H4 (cell line): ENCODE data around the gene IL23R. TPM values are rescaled to one million over a fixed set of nuclear protein-coding genes. Genes with fewer than 3 reads are reported as not detected.
A peak's percentile ranks its signal among the peaks of the same experiment; 100 is the strongest.

Experiments used
- DNase-seq: peaks from one replicate; pipeline ENCODE4 v3.0.0-alpha.2; 2015; ENCODE audit warnings: low spot score
- total RNA-seq: library from RNA; depleted of rRNA; stranded (reverse); fragments of >200 nt; shearing (Covaris generic); gene quantifications from 2 replicates; pipeline ENCODE4 v1.2.3, GENCODE V29; 2014

IL23R gene
- total RNA-seq, 1 experiment from 2014 or later, result not detected

DNA sequence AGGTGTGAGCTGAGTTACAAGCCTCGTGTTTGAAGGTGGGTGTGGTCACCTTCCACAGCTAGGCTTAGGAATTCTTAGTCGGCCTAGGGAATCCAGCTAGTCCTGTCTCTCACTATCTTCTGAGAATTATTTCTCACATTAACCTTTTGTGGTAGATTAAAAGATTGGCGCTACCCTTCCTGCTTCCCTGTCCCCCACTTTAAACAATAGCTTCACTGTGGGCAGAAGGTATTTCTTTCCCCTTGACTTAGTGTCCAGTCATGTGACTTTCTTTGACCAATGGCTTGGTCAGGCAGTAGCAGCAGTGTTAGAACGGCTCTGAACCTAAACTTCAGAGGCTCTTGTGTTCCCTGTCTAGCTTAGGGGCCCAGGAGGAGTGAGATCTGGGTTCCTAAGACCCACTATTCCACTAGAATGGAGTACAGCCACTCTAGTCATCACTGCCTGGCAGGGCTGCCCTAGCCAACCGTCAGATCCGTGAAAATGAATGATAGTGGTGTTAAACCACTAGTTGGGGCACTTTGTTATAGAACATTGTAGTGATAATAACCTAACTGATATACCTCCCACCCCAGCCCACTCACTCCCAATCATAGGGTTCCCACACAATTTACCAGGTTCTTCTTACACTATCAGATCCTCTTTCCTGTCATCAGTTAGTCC lies 17.6 kb upstream of the IL23R start:
- no peak for DNase-seq

DNA sequence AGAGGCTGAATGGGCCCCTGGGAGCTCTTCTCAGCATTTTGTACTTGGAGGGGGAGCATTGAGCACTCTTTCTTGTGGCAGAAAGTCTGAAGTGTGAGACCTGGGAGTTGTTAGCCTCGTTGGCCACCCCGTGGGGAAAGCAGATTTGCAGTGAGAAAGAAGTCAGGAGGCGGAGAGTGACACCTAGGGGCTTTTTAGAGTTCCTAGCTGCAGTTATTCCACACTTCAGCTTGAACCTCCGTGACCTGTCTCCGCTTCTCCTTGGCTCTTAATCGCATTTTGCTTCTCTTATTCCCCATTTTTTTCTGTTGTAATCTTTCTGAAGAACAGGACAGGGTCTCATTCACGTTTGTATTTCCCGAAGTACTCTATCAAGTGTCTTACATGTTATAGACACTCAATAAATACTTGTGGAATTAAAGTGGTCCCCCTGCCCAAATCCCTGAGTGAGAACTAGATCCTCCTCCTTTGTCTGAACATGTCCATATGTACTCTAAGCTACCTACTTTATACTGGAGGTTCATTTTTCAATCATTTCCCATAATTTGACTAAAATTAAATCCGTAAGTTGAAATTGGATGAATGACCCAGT lies 17.0 kb upstream of the IL23R start:
- peak; percentile 79 for DNase-seq

DNA sequence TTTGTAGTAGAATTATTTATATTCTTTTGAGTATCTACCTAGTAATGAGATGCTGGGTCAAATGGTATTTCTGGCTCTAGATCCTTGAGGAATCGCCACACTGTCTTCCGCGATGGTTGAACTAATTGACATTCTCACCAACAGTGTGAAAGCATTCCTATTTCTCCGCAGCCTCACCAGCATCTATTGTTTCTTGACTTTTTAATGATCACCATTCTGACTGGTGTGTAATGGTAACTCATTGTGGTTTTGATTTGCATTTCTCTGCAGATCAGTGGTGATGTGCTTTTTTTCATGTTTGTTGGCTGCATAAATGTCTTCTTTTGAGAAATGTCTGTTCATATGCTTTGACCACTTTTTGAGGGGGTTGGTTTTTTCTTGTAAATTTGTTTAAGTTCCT lies 15.3 kb upstream of the IL23R start:
- DNase-seq, result no peak

DNA sequence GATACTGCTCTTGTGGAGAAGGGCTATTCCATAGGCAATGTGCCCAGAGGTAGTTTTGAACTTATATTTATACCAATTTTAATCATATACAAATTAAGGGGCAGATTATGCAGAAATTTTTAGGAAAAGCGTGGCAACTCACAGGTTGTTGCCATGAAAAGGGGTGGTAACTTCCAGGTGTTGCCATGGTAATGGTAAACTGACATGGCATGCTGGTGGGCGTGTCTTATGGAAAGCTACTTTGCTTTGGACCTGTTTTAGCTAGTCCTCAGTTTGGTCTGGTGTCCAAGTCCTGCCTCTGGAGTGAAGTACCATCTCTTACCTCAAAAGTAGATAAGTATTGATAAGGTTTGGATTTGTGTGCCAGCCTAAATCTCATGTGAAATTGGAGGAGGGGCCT lies 7.9 kb upstream of the IL23R start:
- no peak for DNase-seq

DNA sequence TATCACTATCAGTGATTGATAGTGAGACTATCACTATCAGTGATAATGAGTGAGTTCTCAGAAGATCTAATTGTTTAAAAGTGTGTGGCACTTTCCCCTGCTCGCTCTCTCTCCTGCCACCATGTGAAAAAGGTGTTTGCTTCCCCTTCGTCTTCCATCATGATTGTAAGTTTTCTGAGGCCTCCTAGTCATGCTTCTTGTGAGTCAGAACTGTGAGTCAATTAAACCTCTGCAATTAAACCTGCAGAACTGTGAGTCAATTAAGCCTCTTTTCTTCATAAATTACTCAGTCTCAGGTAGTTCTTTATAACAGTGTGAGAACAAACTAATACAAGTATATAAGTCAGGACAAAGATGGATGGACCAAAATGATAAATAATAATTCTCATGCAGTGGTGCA lies 7.0 kb upstream of the IL23R start:
- DNase-seq, result no peak

DNA sequence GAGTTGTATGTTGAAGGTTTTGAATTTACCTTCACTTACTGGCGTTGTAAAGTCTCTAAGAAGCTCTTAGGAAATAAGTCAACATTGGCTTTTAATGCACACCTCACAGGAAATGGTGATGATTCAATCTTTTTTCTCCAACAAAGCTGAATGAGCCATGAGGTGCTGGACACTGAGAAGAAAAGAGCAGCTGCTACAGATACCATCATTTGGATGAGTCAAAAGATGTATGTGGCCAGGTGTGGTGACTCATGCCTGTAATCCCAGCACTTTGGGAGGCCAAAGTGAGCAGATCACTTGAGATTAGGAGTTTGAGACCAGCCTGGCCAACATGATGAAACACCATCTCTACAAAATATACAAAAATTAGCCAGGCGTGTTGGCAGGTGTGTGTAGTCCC lies 3.3 kb upstream of the IL23R start:
- DNase-seq, result peak; percentile 44

DNA sequence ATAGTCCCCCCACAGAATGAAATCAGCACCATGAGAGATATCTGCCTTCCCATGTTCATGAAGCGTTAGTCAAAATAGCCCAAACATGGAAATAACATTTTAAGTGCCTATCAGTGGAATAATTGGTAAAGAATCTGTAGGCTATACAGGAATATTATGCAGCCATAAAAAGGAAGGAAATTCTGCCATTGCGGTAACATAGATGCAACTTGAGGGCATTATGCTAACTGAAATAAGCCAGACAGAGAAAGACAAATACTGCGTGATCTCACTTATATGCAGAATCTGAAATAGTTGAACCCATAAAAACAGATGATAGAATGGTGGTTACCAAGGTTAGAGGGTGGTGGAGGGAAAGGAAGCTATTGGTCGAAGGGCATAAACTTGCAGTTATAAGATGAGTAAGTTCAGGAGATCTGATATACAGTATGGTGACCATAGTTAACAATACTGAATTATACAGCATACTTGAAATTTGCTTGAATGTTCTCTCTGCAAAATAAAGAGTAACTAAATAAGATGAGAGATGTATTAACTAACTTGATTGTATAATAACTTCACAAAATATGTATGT lies 699 bp upstream of the IL23R start:
- DNase-seq, result no peak

DNA sequence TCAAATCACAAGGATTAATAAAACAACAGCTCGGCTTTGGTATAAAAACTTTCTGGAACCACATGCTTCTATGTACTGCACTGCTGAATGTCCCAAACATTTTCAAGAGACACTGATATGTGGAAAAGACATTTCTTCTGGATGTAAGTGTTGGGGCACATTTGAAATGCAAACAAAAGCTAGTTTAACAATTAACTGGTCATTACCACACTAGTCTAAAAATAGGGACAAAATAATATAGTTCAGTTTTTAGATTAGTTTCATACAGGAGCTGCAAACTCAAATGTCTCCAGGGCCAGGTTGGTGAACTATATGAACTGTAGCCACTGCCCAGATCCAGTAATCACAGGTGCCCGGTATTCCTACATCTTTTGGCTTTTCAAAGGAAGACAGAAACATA lies 3.2 kb downstream of the IL23R start:
- DNase-seq, result no peak

DNA sequence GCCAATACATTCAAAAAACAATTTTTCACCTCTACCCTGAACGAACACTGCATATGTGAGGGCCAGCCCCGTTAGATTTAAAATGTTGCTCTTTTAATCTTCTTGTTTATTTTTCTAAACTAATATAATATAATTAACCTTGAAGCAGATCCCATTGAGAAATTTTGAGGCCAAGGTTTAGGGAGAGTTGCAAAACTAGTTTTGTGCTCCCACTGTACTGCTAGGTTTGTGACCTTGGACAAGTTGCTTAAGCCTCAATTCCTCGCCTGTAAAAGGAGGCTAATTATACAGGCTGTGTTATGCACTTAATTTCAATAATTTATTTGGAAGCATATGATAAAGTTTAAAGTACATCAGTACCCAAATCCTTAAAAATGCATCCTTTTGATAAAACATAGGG lies 3.7 kb downstream of the IL23R start:
- no peak for DNase-seq

DNA sequence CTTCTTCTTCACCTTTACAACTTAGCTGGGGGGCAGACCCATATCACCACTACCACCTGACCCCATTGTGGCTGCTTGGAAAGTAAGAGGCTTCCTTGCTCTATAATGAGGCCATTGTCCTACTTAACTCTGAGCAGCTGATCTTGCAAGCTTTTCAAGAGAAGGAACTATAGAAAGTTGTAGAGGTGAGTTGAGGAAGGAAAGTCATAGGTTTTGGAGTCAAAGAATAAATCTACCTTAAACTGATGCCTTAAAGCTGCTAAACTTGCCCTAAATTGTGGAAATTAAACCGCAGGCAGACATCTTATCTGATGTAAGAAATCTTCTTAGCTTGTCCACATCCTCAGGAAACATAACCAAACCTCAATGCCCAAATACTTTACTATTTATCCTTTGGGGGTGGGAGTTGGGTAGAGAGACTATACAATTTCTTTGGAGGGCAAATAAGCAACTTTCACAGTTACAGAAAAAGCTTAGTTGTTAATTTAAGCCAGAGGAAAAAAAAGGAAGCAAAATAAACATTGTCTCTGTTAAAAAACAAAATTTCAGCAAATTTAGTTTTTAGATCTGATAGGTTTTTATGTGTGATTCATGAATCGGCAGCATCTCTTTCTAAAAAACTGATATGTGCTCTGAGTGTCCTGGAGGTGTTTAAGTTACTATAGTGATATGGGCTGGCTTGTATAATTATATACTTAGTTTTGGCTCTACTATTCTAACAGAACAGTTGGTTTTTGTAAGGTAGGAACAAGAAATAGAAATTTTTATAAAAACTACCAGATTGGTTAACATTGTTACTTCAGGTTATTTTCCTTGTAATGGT lies 4.7 kb downstream of the IL23R start:
- DNase-seq, result no peak

DNA sequence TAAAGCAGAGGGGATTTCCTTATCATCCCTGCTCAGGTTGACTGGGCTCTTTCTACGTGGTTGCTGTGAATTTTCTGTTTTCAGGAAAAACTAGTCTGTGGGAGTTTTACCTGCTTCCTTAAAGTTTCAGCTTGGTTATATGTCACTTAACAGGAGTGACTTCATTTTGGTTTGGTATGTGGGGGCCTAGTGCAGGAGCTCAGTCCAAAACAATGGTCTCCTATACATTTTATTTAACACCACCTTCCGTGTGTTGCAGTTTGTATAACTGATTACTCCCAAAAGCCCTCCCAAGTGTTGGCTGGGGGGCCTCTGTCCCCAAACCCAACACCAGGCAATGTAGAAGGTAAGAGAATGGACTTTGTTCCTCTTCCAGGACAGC lies 5.3 kb downstream of the IL23R start:
- no peak for DNase-seq

DNA sequence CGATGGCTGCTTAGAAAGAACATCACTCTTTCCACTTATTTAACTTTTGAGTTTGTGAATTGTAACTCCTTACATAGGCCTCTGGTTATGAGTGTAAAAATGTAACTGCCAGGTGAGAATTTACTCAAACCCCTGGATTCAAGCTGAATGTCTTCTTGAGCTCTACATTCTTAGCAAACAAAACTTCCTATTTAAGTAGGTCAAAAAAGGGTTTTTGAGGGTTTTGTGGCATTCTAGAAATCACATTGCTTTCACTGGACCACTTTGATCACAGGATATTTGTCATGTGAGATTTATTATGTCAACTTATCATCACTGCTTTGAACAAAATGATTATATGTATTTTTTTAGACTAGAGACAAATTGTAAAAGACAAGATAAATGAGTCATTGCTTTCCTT lies 5.7 kb downstream of the IL23R start:
- DNase-seq, result no peak

DNA sequence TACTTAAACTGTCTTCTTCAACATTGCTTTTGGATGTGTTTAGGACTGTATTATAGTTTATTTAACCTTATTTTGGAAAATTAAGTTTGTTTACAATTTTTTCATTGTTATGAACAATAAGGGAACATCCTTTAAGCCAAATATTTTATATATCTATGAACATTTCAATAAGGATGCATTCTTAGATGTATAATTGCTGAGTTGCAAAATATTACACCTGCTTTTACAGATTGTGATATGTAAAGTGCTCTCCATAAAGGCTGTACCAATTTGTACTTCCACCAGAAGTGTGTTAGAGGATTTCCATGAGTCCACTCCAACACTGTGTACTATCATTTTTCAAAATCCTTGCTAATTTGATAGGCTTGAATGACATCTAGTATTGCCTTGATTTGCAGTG lies 7.7 kb downstream of the IL23R start:
- no peak for DNase-seq

DNA sequence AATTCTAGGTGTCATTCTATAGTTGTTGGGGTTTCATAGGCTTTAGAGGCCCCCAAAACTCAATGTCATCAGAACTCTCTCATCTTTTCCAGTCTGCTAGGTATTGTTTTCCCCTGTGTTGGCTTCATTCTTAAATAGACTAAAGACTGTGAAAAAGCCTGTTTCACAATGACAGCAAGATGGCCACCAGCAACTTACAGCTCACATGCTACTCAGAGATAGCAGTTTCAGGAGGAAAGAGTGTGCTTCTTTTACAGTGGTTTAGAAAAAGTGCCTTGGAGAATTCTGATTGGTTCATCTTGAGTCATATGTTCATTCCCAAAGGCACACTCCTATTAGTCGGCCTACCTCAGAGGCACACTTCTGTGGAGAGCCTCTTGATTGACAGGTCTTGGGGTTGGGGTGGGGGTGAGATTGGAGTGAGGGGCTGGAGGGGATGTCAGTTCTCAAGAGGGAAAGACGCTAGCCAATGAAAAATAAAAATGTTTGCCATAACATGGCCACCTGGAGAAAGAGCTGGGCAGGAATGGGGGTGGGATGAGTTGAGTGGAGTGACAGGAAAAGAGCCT lies 8.5 kb downstream of the IL23R start:
- DNase-seq, result no peak

DNA sequence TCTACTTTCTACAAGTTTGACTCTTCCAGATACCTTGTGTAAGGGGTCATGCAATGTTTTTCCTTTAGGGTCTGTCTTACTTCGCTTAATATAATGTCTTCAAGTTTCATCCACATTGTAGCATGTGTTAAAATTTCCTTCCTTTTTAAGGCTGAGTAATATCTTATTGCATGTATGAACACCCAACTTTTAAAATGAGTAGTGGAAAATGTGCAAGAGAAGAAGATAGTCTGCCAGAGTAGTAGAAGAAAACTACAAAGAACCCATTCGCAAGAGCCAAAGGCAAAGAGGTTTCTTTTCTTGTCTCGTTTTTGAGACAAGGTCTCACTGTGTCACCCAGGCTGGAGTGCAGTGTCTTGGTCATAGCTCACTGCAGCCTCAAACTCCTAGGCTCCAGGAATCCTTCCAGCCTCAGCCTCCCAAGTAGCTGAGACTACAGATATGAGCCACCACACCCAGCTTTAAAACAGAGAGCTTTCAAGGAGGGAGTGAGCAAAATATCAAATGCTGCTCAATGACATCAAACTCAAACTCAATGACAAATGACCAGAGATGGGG lies 9.4 kb downstream of the IL23R start:
- DNase-seq, result no peak

DNA sequence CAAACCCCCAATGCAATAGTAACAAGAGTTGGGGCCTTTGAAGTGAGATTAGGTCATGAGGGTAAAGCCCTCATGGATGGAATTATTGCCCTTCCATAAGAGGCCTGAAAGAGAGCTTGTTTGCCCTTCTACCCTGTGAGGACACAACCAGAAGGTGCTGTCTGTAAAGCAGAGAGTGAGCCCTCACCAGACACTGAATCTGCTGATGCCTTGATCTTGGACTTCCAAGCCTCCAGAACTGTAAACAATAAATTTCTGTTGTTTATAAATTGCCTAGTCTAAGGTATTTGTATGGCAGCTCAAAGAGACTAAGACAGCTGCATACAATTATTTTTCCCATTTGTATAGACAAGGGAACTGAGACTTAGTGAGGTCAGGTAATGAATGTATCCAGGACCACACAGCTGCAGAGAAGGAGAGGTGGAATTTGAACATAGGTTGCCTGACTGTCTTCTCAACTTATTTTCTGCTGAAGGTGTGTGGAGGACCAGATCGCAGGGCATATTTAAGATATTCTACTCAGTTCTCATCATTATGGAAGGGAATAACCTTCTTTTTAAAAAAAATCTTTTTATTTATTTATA lies 18.7 kb downstream of the IL23R start:
- DNase-seq, result peak; percentile 44

DNA sequence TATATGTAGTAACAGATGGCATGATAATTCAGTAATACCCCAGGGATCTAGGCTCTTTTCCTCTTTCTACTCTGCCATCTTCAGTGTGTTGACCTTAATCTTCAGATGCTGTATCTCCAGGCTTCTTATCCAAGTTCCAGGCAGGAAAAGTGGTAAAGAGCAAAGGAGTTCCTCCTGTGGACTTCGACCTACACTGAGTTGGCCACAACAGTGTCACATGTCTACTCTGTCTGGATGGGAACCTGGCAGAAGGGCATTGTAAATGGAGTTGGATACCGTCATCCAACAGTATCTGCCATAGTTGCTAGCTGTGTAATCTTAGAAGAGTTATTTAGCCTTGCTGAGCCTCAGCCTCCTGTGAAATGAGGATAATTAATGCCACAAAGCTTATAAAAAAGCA lies 21.9 kb downstream of the IL23R start:
- no peak for DNase-seq

DNA sequence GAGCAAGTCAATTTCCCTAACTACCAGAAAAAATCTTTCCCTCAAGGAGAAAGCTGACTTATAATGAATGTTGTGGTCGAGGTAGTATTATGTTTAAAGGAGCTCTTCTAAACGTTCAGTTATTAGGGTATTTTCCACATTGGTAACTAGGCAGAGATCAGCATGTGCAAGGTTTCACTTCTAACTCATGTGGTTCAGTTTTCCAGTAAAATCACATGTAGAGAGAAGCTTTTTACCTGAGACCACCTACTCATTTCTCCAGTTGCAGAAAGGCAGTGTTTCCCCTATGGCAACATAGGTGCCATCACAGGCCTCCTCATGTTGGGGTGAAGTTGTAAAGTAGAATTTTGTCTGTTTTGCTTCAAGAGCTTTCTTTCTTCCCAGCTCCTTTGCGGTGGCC lies 23.7 kb downstream of the IL23R start:
- DNase-seq, result no peak

DNA sequence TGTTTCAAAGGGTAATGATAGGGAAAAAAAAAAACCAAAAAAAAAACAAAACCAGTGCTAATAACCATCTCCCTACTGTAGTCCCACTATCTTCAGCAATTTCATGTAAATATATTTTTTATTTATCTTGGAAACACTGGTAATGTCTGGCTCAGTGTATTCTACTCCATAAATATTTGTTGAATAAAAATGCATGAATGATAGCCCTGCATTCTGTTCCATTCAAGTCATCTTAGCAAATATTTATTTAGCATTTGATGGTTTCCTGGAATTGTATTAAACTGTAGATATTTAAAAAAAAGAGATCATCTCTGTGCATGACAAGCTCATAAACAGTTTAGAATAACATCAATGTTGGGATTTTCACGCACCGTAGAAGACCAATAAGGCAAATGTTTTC lies 24.2 kb downstream of the IL23R start:
- DNase-seq, result no peak

DNA sequence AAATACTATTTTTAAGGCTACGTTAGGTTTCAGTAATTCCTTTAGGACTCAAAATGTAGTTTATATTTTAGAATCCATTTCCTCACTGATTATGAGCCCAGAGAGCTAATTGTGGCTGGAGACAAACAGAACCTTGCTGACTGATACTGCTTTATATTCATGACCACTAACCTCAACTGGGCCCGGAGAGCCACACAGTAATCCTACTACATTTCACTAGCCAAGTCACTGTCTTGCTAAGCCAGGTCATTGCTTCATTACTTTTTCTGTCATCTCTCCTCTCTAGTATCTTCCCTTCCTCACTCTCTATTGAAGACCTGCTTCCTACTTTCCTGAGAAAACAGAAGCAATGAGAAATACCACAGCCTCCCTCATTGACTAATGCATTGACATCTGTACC lies 24.7 kb downstream of the IL23R start:
- no peak for DNase-seq

DNA sequence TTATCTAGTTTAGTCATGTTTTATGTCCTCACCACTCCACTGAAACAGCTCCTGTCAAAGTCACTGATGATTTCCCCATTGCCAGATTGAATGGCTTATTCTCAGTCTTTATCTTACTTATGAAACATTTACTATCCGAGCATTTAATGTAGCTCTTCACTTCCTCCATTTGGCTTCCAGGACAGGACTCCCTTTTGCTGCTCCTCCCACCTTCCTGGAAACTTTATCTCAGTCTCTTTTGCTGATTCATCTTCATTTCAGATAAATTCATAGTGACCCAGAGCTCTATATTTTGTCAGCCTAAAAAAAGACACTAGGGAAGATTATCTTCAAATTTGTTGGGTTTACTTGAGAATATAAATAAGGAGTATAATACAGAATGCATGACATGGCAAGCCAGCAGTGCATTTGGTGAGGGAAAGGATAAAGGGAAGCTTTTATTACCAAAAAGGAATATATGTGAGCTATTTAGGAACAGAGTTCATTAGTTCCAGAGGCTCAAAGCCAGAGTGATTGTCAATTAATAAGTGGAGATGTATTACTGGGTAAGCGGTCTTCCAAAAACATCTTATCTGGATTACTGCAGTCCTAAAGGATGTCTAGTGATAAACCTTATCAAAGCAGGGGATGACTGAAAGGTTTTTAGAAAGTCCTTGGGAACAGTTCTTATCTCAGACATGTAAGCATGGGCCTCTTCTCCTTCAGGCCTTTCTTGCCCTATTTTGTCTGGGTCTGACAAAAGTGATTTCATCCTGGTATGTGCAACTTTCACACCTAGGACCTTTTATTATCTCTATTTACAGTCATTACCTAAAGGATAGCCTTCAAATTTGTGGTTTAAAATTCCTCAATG lies 25.6 kb downstream of the IL23R start:
- no peak for DNase-seq
